Heart left ventricle (tissue), 16 donors: ENCODE data around the gene PRICKLE1. TPM values are rescaled to one million over a fixed set of nuclear protein-coding genes. Genes with fewer than 3 reads are reported as not detected.

Experiments
- ATAC-seq, 4 donors: fragments of 200-7000 bp; cut with Tn5 transposase; one replicate each; pipeline ENCODE4 v1.9.1; 2020 to 2022; ENCODE audit warnings: moderate library complexity in 4 of 4, mild to moderate bottlenecking in 3 of 4, moderate number of reproducible peaks in 1 of 4
- DNase-seq, 5 donors: peaks; one replicate each; pipeline ENCODE4 v3.0.0-alpha.2; 2020
- H3K27ac ChIP-seq, 12 donors: fragments of 200-600 bp; sonication (generic) in 4 of 12; one replicate each; pipeline versions ENCODE4 v1.5.0 to v1.8.0; 2016 to 2022; ENCODE audit warnings: mild to moderate bottlenecking in 2 of 12
- H3K27me3 ChIP-seq, 9 donors: fragments of 200-600 bp; sonication (generic) in 2 of 9; one replicate each; pipeline versions ENCODE4 v1.5.1 to v1.8.0; 2016 to 2022; ENCODE audit warnings: mild to moderate bottlenecking in 3 of 9
- H3K36me3 ChIP-seq, 9 donors: fragments of 200-600 bp; sonication (generic) in 2 of 9; one replicate each; pipeline versions ENCODE4 v1.5.0 to v1.8.0; 2018 to 2022; ENCODE audit warnings: mild to moderate bottlenecking in 2 of 9
- H3K4me1 ChIP-seq, 12 donors: fragments of 200-600 bp; sonication (generic) in 4 of 12; one replicate each; pipeline versions ENCODE4 v1.5.0 to v1.8.0; 2016 to 2022; ENCODE audit warnings: mild to moderate bottlenecking in 3 of 12
- H3K4me3 ChIP-seq, 12 donors: fragments of 200-600 bp; sonication (generic) in 4 of 12; one replicate each; pipeline versions ENCODE4 v1.5.0 to v1.8.0; 2017 to 2022; ENCODE audit warnings: mild to moderate bottlenecking in 9 of 12, moderate library complexity in 4 of 12
- H3K9me3 ChIP-seq, 12 donors: fragments of 200-600 bp; sonication (generic) in 4 of 12; one replicate each; pipeline versions ENCODE4 v1.5.0 to v1.8.0; 2016 to 2022; ENCODE audit warnings: mild to moderate bottlenecking in 1 of 12
- POLR2A ChIP-seq, 2 donors: fragments of 450-650 bp; IDR thresholded peaks; one replicate each; pipeline ENCODE4 v1.6.1; 2017; ENCODE audit warnings: antibody characterized with exemption in 2 of 2, mild to moderate bottlenecking in 2 of 2, moderate library complexity in 2 of 2
- WGBS, 4 donors: extraction: QIAGEN DNeasy Blood & Tissue Kit in 2 of 4; methylation state at CpG; one replicate each; pipeline versions ENCODE4 v1.1.5 to v1.1.7; 2013 to 2018; 5-methylcytosine and 5-hydroxymethylcytosine counted together
- intact Hi-C, 10 donors: fragments of 100-400 bp; cut with DNase I; formaldehyde crosslinking; loops; one replicate each; pipeline versions ENCODE4 v1.11.1 to v1.14.2; 2022
- polyA plus RNA-seq, 2 donors: library from polyadenylated mRNA; stranded (reverse); fragments of 200-250 nt; gene quantifications; one replicate each; pipeline ENCODE4 v1.2.3, GENCODE V29; 2013
- total RNA-seq, 9 donors: library from RNA; depleted of rRNA in 2 of 9; stranded (reverse); fragments of >200 nt in 2 of 9; fragmentation: NEBNext Ultra II Directional in 3 of 9; extraction: Animal tissue kit (Norgen Biotek cat#: 25700) in 3 of 9; gene quantifications; one replicate each; pipeline versions ENCODE4 v1.1.0 to v1.2.4, GENCODE V29; 2016 to 2023
- TF ChIP-seq, protein P1 (sequence below), 12 donors: fragments of 200-600 bp; sonication (generic) in 4 of 12; IDR thresholded peaks; one replicate each; pipeline versions ENCODE4 v1.5.0 to v1.8.0; 2018 to 2022; ENCODE audit warnings: antibody characterized with exemption in 12 of 12, mild to moderate bottlenecking in 5 of 12
- donor health status: ischemic (EF 13 %, LVEDD 7.1; RV severe dilation, severe dysfunction).
- donor health status: healthy with polysubstance abuse.
- donor health status: DM: no; HTN: yes; CAD: no.
- donor health status: DM: no; HTN: no; CAD: no.
- donor health status: ischemic (EF 25% LVEDD 6.9; RV normal size, moderate dysfunction).
- donor health status: ischemic (EF 25% LVEDD 5.7; RV mildly dilated, moderate dysfunction).
- donor health status: healthy.
- donor health status: DM: yes; HTN: yes; CAD: no.
- donor health status: ischemic (EF 35%, LVEDD 5.7; RV mildly dilated, moderate dysfunction).
- donor health status: nonischemic (EF 11% LVEDD 7.7; RV severe dilation, severe dysfunction).
- donor health status: DM: yes; HTN: yes; CAD: no.
- donor health status: PGD.
- donor health status: ischemic (EF 29% LVEDD 5.4; RV normal size, mild dysfunction).
- donor health status: nonischemic (EF 23%, LVEDD 6.1; RV moderate dilation, normal function).

PRICKLE1 gene
- total and polyA plus RNA-seq, 11 donors, result 3.2 to 39.2 (median 20.7) TPM

DNA sequence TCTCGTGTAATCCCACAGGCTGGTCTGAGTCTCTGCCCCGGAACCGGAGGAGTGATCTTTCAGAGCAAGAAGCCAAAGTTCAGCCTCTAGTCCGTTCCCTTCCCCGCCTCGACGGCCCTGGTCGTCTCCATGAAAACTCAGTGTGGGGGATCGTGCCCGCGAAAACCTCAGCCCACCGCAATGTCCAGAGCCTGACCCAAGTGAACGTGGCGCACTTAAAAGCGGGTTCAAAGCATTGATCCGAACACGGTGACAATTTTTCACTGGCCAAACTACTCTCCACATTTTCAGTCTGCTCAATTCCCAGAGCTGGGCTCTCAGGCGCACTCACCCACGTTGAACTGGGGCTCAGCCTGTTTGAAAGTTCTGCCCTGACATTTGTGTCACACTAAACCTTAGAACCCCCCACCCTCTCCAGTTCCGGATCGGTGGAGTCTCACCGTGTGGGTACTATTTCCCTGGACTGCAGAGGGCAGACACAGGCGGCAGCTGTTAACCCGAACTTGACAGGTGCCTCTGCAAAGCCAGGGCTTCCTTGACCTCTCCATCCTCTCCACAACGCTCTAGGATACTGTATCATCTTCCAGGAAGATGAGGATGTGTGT lies 886 bp upstream of the PRICKLE1 start:
- peak; percentile 14 to 52 (median 44) for ATAC-seq

DNA sequence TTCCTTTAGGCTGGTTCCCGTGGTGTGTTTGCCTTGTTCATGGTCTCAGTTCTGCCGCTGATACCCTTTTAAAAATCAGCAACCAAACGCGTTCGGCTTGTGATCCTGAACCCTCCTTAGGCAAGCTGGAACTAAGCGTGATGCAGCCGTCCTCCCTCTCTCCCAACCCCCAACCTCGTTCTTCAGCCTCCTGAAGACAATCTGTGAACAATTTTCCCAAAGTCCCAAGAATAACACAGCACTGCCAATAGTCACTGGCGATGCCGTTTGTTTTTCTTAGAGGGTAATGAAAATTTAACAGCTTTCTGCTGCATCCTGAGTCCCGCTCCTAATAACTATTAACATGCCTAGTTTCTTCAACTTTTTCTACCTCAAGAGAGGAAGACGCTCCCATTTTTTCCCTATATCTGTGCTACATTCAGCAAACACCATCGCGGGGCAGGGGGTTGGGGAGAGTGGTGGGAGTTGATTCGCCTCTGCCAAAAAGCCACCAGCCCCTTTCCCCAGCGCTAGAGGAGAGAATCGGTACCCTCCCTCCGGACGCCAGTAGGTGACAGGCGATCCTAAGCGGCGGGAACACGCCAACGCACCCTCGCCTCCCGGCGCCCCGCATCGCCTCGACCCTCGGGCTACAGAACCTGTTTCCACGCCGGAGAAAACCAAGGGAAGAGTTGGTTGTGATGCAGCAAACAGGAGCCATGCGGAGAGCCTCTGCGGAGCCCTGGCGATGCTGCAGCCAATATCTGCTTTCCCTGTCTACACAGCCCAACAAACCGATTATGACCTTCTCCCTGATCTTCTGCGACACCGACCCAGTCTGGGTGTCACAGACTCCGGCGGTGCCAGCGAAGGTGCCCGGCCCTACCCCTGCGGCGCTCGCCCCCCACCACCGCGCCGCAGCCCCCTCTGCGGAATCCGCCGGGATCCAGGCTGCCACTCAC lies 752 bp downstream of the PRICKLE1 start:
- peak overlapping the region; percentile 74 to 98 (median 87) for H3K4me3 ChIP-seq
- H3K27ac ChIP-seq, result peak overlapping the region in 11 of 12 donors; percentile 31 to 90 (median 84)
- ATAC-seq (peak; percentile 67 to 76 (median 74)), DNase-seq (peak; percentile 46 to 66 (median 60))
- TF ChIP-seq, protein P1, sequence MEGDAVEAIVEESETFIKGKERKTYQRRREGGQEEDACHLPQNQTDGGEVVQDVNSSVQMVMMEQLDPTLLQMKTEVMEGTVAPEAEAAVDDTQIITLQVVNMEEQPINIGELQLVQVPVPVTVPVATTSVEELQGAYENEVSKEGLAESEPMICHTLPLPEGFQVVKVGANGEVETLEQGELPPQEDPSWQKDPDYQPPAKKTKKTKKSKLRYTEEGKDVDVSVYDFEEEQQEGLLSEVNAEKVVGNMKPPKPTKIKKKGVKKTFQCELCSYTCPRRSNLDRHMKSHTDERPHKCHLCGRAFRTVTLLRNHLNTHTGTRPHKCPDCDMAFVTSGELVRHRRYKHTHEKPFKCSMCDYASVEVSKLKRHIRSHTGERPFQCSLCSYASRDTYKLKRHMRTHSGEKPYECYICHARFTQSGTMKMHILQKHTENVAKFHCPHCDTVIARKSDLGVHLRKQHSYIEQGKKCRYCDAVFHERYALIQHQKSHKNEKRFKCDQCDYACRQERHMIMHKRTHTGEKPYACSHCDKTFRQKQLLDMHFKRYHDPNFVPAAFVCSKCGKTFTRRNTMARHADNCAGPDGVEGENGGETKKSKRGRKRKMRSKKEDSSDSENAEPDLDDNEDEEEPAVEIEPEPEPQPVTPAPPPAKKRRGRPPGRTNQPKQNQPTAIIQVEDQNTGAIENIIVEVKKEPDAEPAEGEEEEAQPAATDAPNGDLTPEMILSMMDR (IDR thresholded peaks at IDR 0.05), result peak; percentile 27 to 74 (median 58)
- TF ChIP-seq POLR2A (IDR thresholded peaks at IDR 0.05), result no peak
- no peaks in the 10 kb centered on the region for H3K9me3 ChIP-seq
- WGBS, 4 donors, result 2 to 5% (median 3%) methylated on average over 32 to 52 of the region's 52 CpGs
- intact Hi-C loops, result loop anchor here (1.0 to 10.0 kb wide), 13 partner anchors 149 to 750 kb away; no protein-coding TSS in a partner anchor
- H3K4me1 ChIP-seq, result peaks cover 0 to 47% (median 26%) of the 10 kb centered on the region in 12 donors
- H3K27me3 ChIP-seq, result peaks cover 0 to 28% (median 0%) of the 10 kb centered on the region in 9 donors
- no peaks in the 10 kb centered on the region for H3K36me3 ChIP-seq

More for the DNA sequence above, 886 bp upstream of the PRICKLE1 start:
- H3K27ac ChIP-seq, result peak overlapping the region in 11 of 12 donors; percentile 40 to 90 (median 77)
- peak overlapping the region; percentile 74 to 98 (median 87) for H3K4me3 ChIP-seq
- H3K27me3 ChIP-seq, result peaks cover 0 to 34% (median 0%) of the 10 kb centered on the region in 9 donors
- TF ChIP-seq, protein P1 (IDR thresholded peaks at IDR 0.05), result peak in 3 of 12 donors; percentile 14 to 23 (median 16)
- TF ChIP-seq POLR2A (IDR thresholded peaks at IDR 0.05), result no peak
- no peaks in the 10 kb centered on the region for H3K36me3 ChIP-seq
- intact Hi-C loops, result loop anchor here in 4 of 10 donors (5.0 to 10.0 kb wide), 6 partner anchors 167 to 694 kb away; no protein-coding TSS in a partner anchor
- WGBS, 4 donors, result 1 to 2% (median 1%) methylated on average over 24 to 25 of the region's 25 CpGs
- peak; percentile 37 to 64 (median 47) for DNase-seq
- H3K9me3 ChIP-seq, result no peaks in the 10 kb centered on the region
- H3K4me1 ChIP-seq, result peaks cover 0 to 31% (median 14%) of the 10 kb centered on the region in 12 donors

DNA sequence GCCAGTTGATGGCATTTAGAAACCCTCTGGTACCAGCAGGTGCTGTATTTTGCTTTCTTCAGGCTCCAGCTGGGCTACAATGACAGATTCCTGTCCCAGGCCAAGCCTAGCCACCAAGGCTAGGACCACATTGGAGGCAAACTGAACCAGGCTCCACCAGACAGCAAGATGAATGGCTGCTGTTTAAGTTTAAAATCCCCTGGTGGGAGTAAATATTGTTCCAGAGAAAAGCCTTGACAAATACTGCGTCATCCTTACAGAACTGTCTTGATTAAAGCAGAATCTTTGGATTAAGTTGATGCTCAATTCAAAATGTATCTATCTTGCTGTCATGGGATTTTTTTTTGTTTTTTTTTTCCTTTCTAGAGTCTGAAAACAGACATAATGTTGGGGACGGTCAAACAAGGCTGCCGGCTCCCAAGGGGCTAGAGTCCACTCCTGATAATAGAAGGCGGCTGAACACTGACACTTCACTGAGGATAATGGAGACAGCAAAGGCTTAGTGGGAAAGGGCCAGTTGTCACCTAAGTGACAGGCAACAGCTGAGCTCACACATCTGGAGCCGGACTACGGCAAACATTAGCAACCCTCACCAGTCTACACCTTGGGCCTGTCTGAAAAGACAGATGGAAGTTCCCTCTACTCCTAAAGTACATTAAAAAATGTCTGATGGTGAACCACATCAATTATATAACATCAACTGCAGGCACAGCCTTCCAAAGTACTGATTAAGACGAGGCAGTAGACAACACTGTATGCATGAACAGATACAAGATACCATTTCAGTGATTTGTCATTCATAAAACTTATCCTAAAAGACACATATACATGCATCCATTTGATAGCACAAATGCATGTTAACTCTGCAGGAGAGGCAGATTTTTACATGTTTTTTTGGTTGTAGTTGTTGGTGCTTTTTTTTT lies 1.7 kb downstream of the PRICKLE1 start:
- WGBS, 4 donors, result 33 to 40% (median 38%) methylated on average over 7 of the region's 7 CpGs
- Histone ChIP-seq H3K27ac (peak overlapping the region in 10 of 12 donors; percentile 3 to 90 (median 83)), H3K9me3 (no peaks in the 10 kb centered on the region), H3K36me3 (no peaks in the 10 kb centered on the region), H3K4me3 (peak overlapping the region; percentile 11 to 98 (median 84)), H3K4me1 (peaks cover 0 to 56% (median 29%) of the 10 kb centered on the region in 12 donors), H3K27me3 (peaks cover 0 to 28% (median 0%) of the 10 kb centered on the region in 9 donors)
- no peak for ATAC-seq
- TF ChIP-seq, protein P1 (IDR thresholded peaks at IDR 0.05), result no peak
- TF ChIP-seq POLR2A (IDR thresholded peaks at IDR 0.05), result no peak
- intact Hi-C loops, result loop anchor here (2.0 to 10.0 kb wide), 12 partner anchors 149 to 751 kb away; no protein-coding TSS in a partner anchor
- DNase-seq, result peak in 1 of 5 donors; percentile 20
